Colonic mucosa (tissue), 4 donors: ENCODE results near the gene SHISA5. TPM values are rescaled to one million over a fixed set of nuclear protein-coding genes. Genes with fewer than 3 reads are reported as not detected.

Experiments
- DNase-seq: peaks from one replicate; pipeline ENCODE4 v3.0.0-alpha.2; 2020
- H3K27ac ChIP-seq: fragments of 200-600 bp; one replicate; pipeline ENCODE4 v1.8.0; 2021
- H3K27me3 ChIP-seq: fragments of 200-600 bp; one replicate; pipeline ENCODE4 v1.8.0; 2021
- H3K36me3 ChIP-seq: fragments of 200-600 bp; one replicate; pipeline ENCODE4 v1.8.0; 2021
- H3K4me1 ChIP-seq: fragments of 200-600 bp; one replicate; pipeline ENCODE4 v1.8.0; 2021; ENCODE audit warnings: mild to moderate bottlenecking
- H3K4me3 ChIP-seq: fragments of 200-600 bp; one replicate; pipeline ENCODE4 v1.8.0; 2021
- H3K9ac ChIP-seq, 2 donors: one replicate each; pipeline ENCODE4 v1.7.0; 2013; ENCODE audit warnings: control low read depth in 2 of 2, low read depth in 2 of 2, low read length in 2 of 2
- H3K9me3 ChIP-seq: fragments of 200-600 bp; one replicate; pipeline ENCODE4 v1.8.0; 2021
- intact Hi-C: fragments of 100-400 bp; cut with DNase I; formaldehyde crosslinking; loops from one replicate; pipeline ENCODE4 v1.14.1; 2022
- total RNA-seq, 2 donors: library from RNA; stranded (reverse); fragmentation: NEBNext Ultra II Directional in 1 of 2; extraction: Animal tissue kit (Norgen Biotek cat#: 25700) in 1 of 2; gene quantifications; one replicate each; pipeline ENCODE4 v1.2.1, GENCODE V29; 2021
- TF ChIP-seq, protein P1 (sequence below): fragments of 200-600 bp; IDR thresholded peaks from one replicate; pipeline ENCODE4 v1.8.0; 2022; ENCODE audit warnings: antibody characterized with exemption, mild to moderate bottlenecking
- donor health status: healthy.
- donor health status: DM: no; HTN: no; CAD: no.
- donor health status: DM: no; HTN: no; CAD: no.

The SHISA5 gene
- total RNA-seq, 2 donors from 2014 or later: 115 to 123 TPM

DNA sequence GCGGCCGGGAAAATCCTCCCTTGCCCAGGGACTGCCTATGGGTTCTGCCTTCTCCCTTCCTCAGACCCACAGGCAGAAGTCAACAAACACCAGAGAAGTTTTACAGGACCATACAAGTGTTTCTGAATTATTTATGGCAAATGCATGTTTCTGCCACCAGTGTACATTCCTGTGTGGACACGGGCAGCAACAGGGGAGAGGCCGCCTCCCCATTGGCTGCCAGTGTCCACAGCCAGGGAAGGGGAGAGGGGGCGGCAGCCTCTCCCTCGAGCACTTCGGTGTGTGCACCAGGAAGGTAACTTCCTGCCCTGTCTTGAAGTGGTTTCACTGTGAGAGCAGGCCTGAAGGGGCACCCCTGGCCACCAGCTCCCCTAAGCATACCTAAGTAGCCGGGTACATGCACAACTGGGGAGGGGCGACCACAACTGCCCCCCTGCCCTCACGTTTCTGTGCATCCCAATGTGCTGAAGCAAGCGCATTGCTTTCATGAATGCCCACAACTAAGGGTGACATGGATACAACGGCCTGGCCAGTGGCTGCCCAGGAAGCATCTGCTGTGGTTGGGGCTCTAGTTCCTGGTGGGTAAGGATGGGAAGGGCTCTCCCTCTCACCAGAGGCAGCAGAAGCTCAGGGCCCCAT is 14.8 kb upstream of the SHISA5 start:
- intact Hi-C loops: no loop called here
- Histone ChIP-seq H3K4me3 (no peak overlapping the region), H3K9me3 (no peaks in the 10 kb centered on the region), H3K9ac (no peak overlapping the region), H3K27ac (no peak overlapping the region), H3K4me1 (no peaks in the 10 kb centered on the region), H3K27me3 (no peaks in the 10 kb centered on the region), H3K36me3 (no peaks in the 10 kb centered on the region)
- TF ChIP-seq, protein P1, sequence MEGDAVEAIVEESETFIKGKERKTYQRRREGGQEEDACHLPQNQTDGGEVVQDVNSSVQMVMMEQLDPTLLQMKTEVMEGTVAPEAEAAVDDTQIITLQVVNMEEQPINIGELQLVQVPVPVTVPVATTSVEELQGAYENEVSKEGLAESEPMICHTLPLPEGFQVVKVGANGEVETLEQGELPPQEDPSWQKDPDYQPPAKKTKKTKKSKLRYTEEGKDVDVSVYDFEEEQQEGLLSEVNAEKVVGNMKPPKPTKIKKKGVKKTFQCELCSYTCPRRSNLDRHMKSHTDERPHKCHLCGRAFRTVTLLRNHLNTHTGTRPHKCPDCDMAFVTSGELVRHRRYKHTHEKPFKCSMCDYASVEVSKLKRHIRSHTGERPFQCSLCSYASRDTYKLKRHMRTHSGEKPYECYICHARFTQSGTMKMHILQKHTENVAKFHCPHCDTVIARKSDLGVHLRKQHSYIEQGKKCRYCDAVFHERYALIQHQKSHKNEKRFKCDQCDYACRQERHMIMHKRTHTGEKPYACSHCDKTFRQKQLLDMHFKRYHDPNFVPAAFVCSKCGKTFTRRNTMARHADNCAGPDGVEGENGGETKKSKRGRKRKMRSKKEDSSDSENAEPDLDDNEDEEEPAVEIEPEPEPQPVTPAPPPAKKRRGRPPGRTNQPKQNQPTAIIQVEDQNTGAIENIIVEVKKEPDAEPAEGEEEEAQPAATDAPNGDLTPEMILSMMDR: no peak
- no peak for DNase-seq

DNA sequence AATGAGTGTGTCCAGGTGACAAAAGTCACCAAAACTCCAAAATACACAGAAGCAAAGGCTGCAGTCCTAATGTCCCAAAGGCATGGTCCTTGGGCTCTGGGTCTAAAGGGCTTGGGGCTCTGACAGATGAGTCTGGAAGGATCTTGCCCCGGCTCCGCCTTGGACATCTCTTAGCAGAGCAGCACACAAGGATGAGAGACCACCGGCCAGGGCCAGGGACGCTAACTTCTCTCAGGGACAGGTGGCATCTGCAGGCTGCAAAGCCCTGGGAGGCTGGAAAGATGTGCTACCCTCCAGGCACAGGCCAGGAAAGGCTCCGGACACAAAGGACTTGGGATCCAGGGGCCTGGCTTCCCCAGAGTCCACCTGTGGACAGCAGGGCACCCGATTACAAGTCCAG is 14.1 kb upstream of the SHISA5 start:
- Histone ChIP-seq H3K36me3 (no peaks in the 10 kb centered on the region), H3K4me1 (no peaks in the 10 kb centered on the region), H3K9ac (no peak overlapping the region), H3K4me3 (no peak overlapping the region), H3K9me3 (no peaks in the 10 kb centered on the region), H3K27me3 (no peaks in the 10 kb centered on the region), H3K27ac (no peak overlapping the region)
- intact Hi-C loops: no loop called here
- TF ChIP-seq, protein P1: no peak
- DNase-seq: no peak

- TF ChIP-seq, protein P1: no peak
- intact Hi-C loops: no loop called here
- Histone ChIP-seq H3K4me3 (no peak overlapping the region), H3K9ac (no peak overlapping the region), H3K27ac (no peak overlapping the region), H3K27me3 (no peaks in the 10 kb centered on the region), H3K36me3 (no peaks in the 10 kb centered on the region), H3K9me3 (no peaks in the 10 kb centered on the region), H3K4me1 (no peaks in the 10 kb centered on the region)
- DNase-seq: no peak
Measured at GRCh38 chr3:48516571-48516970, 12.6 kb upstream of the SHISA5 start.

DNA sequence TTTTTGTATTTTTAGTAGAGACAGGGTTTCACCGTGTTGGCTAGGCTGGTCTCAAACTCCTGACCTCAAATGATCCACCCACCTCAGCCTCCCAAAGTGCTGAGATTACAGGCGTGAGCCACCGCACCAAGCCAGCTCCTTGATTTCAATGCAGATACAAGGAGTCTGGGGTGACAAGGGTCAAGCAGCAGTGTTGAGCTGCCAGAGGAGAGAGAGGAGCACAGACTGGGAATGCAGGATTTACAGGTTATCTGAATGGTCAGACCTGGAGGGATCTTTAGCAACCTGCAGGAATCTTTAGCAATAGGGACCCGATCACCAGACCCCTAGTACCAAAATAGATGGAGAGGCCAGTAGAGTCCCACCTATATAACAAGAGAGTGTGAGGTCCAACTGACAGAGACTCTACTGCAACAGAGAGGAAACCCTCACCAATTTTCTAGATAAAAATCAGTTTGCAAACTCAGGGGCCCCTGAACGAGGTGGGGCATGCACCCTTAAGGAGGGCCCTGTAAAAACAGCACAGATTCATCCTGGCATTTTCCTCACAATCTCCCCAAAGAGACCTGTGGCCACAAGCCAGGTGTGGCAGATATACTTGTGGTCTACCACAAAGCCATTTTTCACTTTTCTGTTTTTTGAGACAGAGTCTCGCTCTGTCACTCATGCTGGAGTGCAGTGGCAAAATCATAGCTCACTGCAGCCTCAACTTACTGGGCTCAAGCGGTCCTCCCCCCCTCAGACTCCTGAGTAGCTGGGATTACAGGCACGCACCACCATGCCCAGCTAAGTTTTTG is 10.7 kb upstream of the SHISA5 start:
- no peak for DNase-seq
- H3K27me3 ChIP-seq: no peaks in the 10 kb centered on the region

GRCh38 chr3:48511551-48511950 is 7.6 kb upstream of the SHISA5 start:
- no peak overlapping the region for H3K4me3 ChIP-seq
- no peaks in the 10 kb centered on the region for H3K27me3 ChIP-seq
- H3K4me1 ChIP-seq: no peaks in the 10 kb centered on the region
- no peaks in the 10 kb centered on the region for H3K36me3 ChIP-seq
- H3K9ac ChIP-seq: no peak overlapping the region
- DNase-seq: no peak
- H3K9me3 ChIP-seq: no peaks in the 10 kb centered on the region
- TF ChIP-seq, protein P1: no peak
- no peak overlapping the region for H3K27ac ChIP-seq
- intact Hi-C loops: no loop called here

More for the DNA sequence above, 10.7 kb upstream of the SHISA5 start:
- Histone ChIP-seq H3K4me3 (no peak overlapping the region), H3K9me3 (no peaks in the 10 kb centered on the region), H3K9ac (no peak overlapping the region), H3K27ac (no peak overlapping the region), H3K4me1 (no peaks in the 10 kb centered on the region), H3K36me3 (no peaks in the 10 kb centered on the region)
- TF ChIP-seq, protein P1: no peak
- intact Hi-C loops: no loop called here
